Activated T-helper 2 cell treated with anti-CD3 and anti-CD28 coated beads, Interferon-gamma antibody, Interleukin-2, Interleukin-4, amounts not matched to agents 10 μg/mL and 5 μg/mL and 100 μg/mL, durations not matched to agents 14 hours and 24 hours and 36 hours (primary cell): Measurements from ENCODE around the gene MTFR2. TPM values are rescaled to one million over a fixed set of nuclear protein-coding genes. Genes with fewer than 3 reads are reported as not detected.
A peak's percentile ranks its signal among the peaks of the same experiment; 100 is the strongest.

Experiments used
- DNase-seq: peaks from one replicate; pipeline ENCODE4 v3.0.0; 2021; ENCODE audit warnings: low spot score
- H3K27ac Mint-ChIP-seq: one replicate; pipeline ENCODE4 v1.8.0; 2021; ENCODE audit warnings: mixed read lengths
- H3K27me3 Mint-ChIP-seq: one replicate; pipeline ENCODE4 v1.8.0; 2021; ENCODE audit warnings: low read depth, mixed read lengths
- H3K36me3 Mint-ChIP-seq: one replicate; pipeline ENCODE4 v1.8.0; 2021; ENCODE audit warnings: low read depth, mixed read lengths
- H3K4me1 Mint-ChIP-seq: one replicate; pipeline ENCODE4 v1.8.0; 2021; ENCODE audit warnings: low read depth, mixed read lengths
- H3K4me3 Mint-ChIP-seq: one replicate; pipeline ENCODE4 v1.8.0; 2021; ENCODE audit warnings: low read depth, mild to moderate bottlenecking, moderate library complexity, mixed read lengths
- H3K9me3 Mint-ChIP-seq: one replicate; pipeline ENCODE4 v1.8.0; 2021; ENCODE audit warnings: mixed read lengths
- intact Hi-C: fragments of 100-400 bp; cut with micrococcal nuclease; formaldehyde crosslinking; loops from one replicate; pipeline ENCODE4 v1.15.1; 2023
- total RNA-seq: library from RNA; stranded (reverse); gene quantifications from 2 replicates; pipeline ENCODE4 v1.2.3, GENCODE V29; 2022

MTFR2 gene
- total RNA-seq, 1 donor from 2014 or later, result 18.4 TPM

DNA sequence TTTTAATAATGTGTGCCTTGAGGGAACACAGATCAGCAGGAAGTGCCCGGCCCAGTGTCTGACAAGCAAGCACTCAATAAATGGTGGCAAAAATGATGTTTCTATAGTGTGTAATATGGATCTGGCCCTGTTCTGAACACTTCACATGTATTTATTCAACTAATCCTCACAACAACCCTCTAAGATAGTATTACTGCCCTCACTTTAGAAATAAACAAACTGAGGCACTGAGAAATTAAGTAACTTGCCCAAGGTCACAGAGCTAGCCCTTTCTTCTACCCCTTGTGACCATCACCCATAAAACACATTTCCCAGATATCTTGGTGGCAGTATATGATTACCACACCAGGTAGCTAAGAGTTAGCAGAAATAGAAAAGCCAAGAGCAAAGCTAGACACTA lies 12.8 kb upstream of the MTFR2 start:
- Mint-ChIP-seq H3K4me1 (peaks cover 28% of the 10 kb centered on the region), H3K9me3 (no peaks in the 10 kb centered on the region), H3K27me3 (no peaks in the 10 kb centered on the region), H3K27ac (no peak overlapping the region), H3K4me3 (no peak overlapping the region), H3K36me3 (peaks cover 88% of the 10 kb centered on the region)
- intact Hi-C loops, result no loop called here
- DNase-seq, result no peak

DNA sequence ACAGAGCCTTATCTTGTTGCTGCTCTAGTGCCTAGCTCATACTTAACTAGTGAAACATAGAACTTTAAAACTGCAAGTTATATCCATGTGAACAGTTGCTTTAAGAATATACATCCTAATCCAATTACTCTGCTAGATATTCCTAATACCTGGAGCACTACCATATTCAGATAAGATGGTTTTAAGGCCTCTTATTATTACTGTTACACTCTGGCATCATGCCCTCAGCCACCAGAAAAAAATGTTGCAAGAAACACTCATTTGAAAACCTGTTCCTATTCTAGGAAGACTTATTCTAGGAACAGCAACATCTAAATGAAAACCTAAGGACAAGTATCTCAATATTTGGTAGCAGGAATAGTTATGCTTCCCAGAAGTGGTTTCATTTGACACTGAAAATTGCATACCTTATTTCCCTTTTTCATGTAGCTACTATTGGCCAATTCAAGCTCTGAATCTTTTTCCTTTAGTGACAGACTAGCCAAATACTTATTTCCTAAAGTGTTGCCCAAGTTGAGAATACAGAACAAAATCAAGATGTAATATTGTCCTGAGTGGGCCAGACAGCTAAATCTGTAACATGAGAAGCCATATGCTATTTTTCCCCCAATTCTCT lies 4.8 kb upstream of the MTFR2 start:
- H3K27ac Mint-ChIP-seq, result no peak overlapping the region
- peaks cover 28% of the 10 kb centered on the region for H3K4me1 Mint-ChIP-seq
- no peak for DNase-seq
- H3K4me3 Mint-ChIP-seq, result no peak overlapping the region
- no peaks in the 10 kb centered on the region for H3K27me3 Mint-ChIP-seq
- H3K9me3 Mint-ChIP-seq, result no peaks in the 10 kb centered on the region
- intact Hi-C loops, result loop anchor here (2.0 to 10.0 kb wide), 2 partner anchors 16 to 760 kb away; partner anchors contain the start of gene AHI1
- peaks cover 45% of the 10 kb centered on the region for H3K36me3 Mint-ChIP-seq

DNA sequence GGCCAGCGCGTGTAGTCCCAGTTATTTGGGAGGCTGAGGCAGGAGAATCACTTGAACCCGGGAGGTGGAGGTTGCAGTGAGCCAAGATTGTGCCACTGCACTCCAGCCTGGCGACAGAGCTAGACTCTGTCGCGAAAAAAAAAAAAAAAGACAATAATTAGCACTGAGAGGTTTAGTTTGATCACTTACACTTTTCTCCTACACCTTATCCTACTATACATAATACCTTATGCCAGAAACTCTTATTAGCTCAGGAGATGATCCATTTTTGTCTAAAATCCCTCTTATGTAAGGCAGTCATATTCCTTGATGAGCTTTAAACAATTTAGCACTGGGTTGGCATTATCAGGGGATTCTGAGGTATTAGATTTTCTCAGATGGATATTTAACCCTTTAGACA lies 3.6 kb upstream of the MTFR2 start:
- no peaks in the 10 kb centered on the region for H3K27me3 Mint-ChIP-seq
- H3K36me3 Mint-ChIP-seq, result peaks cover 44% of the 10 kb centered on the region
- peaks cover 38% of the 10 kb centered on the region for H3K4me1 Mint-ChIP-seq
- H3K9me3 Mint-ChIP-seq, result no peaks in the 10 kb centered on the region
- DNase-seq, result no peak
- intact Hi-C loops, result loop anchor here (2.0 to 10.0 kb wide), 2 partner anchors 17 to 759 kb away; partner anchors contain the start of gene AHI1
- no peak overlapping the region for H3K27ac Mint-ChIP-seq
- H3K4me3 Mint-ChIP-seq, result no peak overlapping the region

DNA sequence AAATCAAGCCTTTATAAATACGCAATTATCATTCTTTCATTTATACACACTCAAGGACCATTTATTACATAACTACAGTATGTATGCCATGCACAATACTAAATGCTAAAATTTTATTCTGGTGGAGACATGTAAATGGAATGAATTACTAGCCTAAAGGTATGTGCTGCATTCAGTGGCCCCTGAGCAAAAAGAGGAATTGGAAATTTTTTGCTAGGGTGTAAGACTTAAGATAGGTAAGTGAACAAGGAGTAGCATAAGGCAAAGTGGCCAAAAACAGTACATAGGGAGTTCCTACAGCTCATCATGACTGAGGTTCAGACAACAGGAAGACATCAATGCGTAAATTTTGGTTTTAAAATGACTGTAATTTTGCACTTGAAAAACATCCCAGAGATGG lies 2.3 kb upstream of the MTFR2 start:
- Mint-ChIP-seq H3K4me1 (peaks cover 50% of the 10 kb centered on the region), H3K36me3 (peaks cover 48% of the 10 kb centered on the region), H3K27me3 (no peaks in the 10 kb centered on the region), H3K4me3 (no peak overlapping the region), H3K9me3 (no peaks in the 10 kb centered on the region), H3K27ac (no peak overlapping the region)
- intact Hi-C loops, result loop anchor here (10.0 kb wide), 1 partner anchor 758 kb away; the partner anchor contains the start of gene AHI1
- no peak for DNase-seq

DNA sequence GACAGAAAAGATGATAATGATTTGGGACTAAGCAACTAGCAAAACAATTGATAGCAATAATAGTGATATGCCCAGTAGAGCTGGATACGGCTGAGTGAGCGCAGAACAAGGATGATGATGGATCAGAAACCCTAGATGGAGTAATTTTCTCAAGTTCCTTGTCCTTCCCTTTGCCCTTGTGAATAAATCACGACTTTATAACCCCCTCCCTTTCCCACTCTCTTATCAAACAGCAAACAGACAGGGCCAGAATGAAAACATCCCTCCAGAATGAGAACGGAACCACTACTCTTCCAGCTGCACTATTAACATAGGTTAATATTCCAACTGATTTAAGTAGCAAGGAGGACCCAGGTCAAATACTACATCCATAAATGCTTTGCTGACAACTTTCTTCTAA lies 1.3 kb upstream of the MTFR2 start:
- H3K27ac Mint-ChIP-seq, result peak overlapping the region; percentile 10
- no peak for DNase-seq
- intact Hi-C loops, result loop anchor here (10.0 kb wide), 1 partner anchor 757 kb away; the partner anchor contains the start of gene AHI1
- no peaks in the 10 kb centered on the region for H3K9me3 Mint-ChIP-seq
- peak overlapping the region; percentile 94 for H3K4me3 Mint-ChIP-seq
- H3K36me3 Mint-ChIP-seq, result peaks cover 55% of the 10 kb centered on the region
- peaks cover 54% of the 10 kb centered on the region for H3K4me1 Mint-ChIP-seq
- no peaks in the 10 kb centered on the region for H3K27me3 Mint-ChIP-seq

DNA sequence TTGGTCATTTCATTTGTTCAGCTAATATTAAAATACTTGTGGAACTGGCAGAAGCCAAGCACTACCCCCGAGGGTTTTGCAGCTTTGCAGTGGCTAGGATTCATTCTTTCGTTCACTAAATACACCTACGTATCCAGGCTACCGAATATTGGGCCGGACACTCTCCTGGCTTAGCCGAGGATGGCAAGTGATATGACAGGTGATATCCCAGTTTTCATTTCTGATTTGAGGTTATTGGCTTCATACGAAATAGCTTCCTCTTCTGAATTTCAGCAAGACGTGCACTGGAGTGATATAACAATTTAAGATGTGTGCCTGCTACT lies 536 bp upstream of the MTFR2 start:
- Mint-ChIP-seq H3K36me3 (peaks cover 59% of the 10 kb centered on the region), H3K27ac (peak overlapping the region; percentile 91), H3K9me3 (no peaks in the 10 kb centered on the region), H3K4me3 (peak overlapping the region; percentile 94), H3K4me1 (peaks cover 53% of the 10 kb centered on the region), H3K27me3 (no peaks in the 10 kb centered on the region)
- intact Hi-C loops, result loop anchor here (1.0 to 10.0 kb wide), 3 partner anchors 39 to 756 kb away; partner anchors contain the start of genes AHI1 and BCLAF1
- DNase-seq, result no peak

DNA sequence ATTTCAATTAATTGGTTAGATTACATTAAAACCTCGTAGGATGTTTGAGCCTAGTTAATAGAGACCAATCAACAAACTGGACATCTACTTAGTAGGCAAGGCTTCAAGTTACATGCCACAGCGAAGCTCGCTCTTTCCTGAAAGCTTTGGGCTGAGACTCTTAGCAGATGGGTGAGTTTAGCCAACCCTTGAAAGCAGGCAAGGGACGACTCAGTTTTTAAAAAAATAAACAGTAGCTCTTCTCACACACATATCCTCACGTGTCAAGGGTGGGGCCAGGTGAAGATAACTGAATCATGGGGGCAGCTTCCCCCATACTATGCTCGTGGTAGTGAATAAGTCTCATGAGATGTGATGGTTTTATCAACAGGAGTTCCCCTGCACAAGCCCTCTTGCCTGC lies 775 bp downstream of the MTFR2 start:
- Mint-ChIP-seq H3K4me3 (peak overlapping the region; percentile 94), H3K9me3 (no peaks in the 10 kb centered on the region), H3K36me3 (peaks cover 50% of the 10 kb centered on the region), H3K27ac (peak overlapping the region; percentile 91), H3K27me3 (no peaks in the 10 kb centered on the region), H3K4me1 (peaks cover 48% of the 10 kb centered on the region)
- intact Hi-C loops, result no loop called here
- DNase-seq, result no peak

DNA sequence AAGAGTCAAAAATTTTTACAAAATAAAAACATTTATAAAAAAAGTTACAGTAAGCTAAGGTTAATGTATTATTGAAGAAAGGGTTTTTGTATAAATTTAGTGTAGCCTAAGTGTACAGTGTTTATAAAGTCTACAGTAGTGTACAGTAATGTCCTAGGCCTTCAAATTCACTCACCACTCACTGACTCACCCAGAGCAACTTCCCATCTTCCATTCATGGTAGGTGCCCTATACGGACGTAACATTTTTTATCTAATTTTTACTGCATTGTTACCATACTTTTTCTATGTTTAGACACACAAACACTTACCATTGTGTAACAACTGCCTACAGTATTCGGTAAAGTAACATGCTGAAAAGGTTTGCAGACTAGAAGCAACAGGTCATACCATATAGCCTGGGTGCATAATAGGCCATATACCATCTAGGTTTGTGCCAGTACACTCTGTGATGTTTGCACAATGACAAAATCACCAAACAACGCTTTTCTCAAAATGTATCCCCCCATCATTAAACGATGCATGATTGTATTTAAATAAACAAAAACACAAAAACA lies 6.0 kb downstream of the MTFR2 start:
- H3K4me1 Mint-ChIP-seq, result peaks cover 24% of the 10 kb centered on the region
- H3K27me3 Mint-ChIP-seq, result no peaks in the 10 kb centered on the region
- H3K9me3 Mint-ChIP-seq, result no peaks in the 10 kb centered on the region
- intact Hi-C loops, result no loop called here
- no peak overlapping the region for H3K4me3 Mint-ChIP-seq
- peaks cover 67% of the 10 kb centered on the region for H3K36me3 Mint-ChIP-seq
- no peak for DNase-seq
- H3K27ac Mint-ChIP-seq, result no peak overlapping the region

DNA sequence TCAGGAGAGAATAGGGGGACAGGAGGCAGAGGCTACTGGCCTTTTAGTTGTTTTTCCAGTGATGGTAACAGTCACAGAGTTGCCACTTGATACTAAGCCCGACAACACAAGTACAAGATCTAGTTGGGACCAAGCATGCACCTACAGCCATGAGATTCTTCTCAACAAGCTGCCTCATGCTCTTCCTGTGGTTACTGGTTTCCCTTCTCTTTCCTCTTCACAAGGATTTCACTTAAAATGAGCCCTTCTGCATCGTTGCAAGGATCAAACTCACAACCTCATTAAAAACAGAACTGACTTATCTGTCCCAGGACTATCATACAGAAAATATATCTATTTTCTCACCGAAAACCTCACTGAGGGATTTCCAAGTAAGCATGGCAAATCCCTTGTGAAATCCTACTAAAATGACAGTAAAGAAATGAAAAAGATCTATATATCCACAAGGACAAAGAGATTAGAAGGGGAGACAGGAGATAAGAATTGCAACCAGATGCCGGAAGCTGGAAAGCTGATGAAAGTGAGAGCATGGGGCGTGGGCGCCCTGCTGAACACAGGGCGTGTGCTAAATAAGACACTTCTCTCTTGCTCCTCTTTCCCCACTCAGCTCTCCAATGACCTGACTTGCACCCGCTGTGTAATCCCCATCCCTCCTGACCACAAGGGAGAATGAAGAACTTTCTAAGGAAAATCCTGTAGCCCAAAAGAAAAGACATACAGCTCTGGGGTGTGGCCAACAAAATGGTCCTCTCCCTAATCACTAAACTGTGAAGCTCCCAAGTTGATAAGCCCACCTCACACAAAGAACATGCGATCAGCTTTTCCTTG lies 13.4 kb downstream of the MTFR2 start:
- Mint-ChIP-seq H3K4me1 (peaks cover 21% of the 10 kb centered on the region), H3K9me3 (no peaks in the 10 kb centered on the region), H3K27ac (peak overlapping the region; percentile 21), H3K27me3 (no peaks in the 10 kb centered on the region), H3K36me3 (peaks cover 57% of the 10 kb centered on the region), H3K4me3 (peak overlapping the region; percentile 4)
- DNase-seq, result no peak
- intact Hi-C loops, result no loop called here

DNA sequence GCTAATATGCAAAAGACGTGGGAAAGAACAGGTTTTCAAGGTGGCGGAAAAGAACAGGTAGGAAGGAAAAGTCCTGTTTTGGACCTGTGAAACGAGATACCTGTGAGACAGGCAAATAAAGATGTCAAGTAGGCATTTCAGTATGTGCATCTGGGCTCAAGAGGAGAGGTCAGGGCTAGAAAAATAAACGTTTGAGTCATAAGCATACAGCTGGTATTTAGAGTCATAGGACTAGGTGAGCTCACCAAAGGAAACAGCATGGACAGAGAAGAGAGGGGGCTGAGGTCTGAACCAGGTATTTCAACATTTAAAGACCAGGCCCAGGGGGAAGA lies 14.9 kb downstream of the MTFR2 start:
- Mint-ChIP-seq H3K27me3 (no peaks in the 10 kb centered on the region), H3K36me3 (peaks cover 59% of the 10 kb centered on the region), H3K9me3 (no peaks in the 10 kb centered on the region), H3K4me1 (peaks cover 28% of the 10 kb centered on the region), H3K4me3 (no peak overlapping the region), H3K27ac (peak overlapping the region; percentile 20)
- no peak for DNase-seq
- intact Hi-C loops, result no loop called here

DNA sequence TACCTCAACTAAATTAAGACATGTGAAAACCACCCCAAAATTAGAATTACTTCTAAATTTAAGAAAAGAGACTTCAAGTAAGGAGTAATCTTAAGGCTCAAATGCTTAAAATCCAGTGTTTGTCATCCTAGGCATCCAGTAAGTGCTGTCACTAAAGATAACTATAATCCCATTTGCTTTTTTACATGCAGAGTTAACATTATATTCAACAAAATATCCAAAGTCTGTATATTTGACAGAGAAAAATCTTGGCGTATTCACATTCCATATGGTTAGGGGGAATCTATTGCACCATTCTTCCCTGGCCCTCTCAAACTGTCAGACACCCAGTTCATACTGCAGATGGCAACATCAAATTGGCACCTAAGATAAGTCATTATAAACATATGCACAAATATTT lies 17.4 kb downstream of the MTFR2 start:
- intact Hi-C loops, result no loop called here
- DNase-seq, result no peak
- Mint-ChIP-seq H3K4me3 (no peak overlapping the region), H3K27me3 (no peaks in the 10 kb centered on the region), H3K36me3 (peaks cover 51% of the 10 kb centered on the region), H3K4me1 (peaks cover 26% of the 10 kb centered on the region), H3K9me3 (no peaks in the 10 kb centered on the region), H3K27ac (no peak overlapping the region)

DNA sequence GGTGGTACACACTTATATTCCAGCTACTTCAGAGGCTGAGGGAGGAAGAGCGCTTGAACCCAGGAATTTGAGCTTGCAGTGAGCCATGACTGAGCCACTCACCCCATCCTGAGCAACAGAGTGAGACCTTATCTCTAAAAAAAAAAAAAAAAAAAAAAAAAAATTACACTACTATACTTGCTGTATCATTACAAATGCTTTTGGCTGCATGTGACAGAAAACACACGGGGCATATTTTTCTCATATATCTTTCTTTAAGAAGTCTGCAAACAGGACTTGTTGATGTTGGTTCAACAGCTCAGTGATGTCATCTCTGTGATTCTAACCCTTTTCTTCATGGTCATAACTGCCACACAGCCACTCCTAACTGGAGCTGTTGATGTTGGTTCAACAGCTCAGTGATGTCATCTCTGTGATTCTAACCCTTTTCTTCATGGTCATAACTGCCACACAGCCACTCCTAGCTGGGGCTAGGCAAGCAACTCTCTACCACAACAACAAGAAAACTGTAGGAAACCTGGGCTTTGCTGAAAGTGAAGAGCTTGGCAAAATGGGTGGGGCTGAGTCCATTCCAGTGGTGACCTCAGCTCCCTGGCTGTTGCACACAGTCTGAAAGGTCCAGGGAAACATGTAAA lies 19.8 kb downstream of the MTFR2 start:
- H3K27ac Mint-ChIP-seq, result peak overlapping the region; percentile 15
- H3K9me3 Mint-ChIP-seq, result peaks cover 7% of the 10 kb centered on the region
- H3K4me3 Mint-ChIP-seq, result no peak overlapping the region
- no peaks in the 10 kb centered on the region for H3K27me3 Mint-ChIP-seq
- H3K4me1 Mint-ChIP-seq, result peaks cover 27% of the 10 kb centered on the region
- DNase-seq, result no peak
- peaks cover 42% of the 10 kb centered on the region for H3K36me3 Mint-ChIP-seq
- intact Hi-C loops, result no loop called here
